ENCODE data around the gene ATP11A. TPM values are rescaled to one million over a fixed set of nuclear protein-coding genes. Genes with fewer than 3 reads are reported as not detected.

ATP11A gene
- total and polyA plus RNA-seq, 2 donors (not counting 3 experiments of a cell fraction or from before 2014, with no cell fraction given) = 16.5 to 88.1 TPM

DNA sequence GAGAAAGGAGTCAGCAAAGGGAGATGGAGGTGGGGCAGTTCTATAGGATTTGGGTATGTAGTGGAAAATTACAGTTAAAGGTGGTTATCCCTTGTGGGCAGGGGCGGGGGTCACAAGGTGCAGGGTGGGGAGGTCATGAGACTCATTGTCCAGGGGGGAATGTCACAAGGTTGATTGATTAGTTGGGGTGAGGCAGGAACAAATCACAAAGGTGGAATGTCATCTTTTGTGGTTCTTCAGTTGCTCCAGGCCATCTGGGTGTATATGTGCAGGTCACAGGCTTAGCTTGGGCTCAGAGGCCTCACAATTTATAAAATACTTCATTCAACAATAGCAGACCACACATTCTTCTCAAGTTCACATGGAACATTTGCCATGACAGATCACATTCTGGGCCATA lies 109.6 kb downstream of the ATP11A start:
- FAIRE-seq = peak; percentile 37

More for the DNA sequence above, 109.6 kb downstream of the ATP11A start:
- H3K27ac ChIP-seq (ENCODE audit: insufficient read depth, low read depth, low read length) = no peak overlapping the region
- H3K27me3 ChIP-seq (ENCODE audit: control insufficient read depth in 2 of 2, insufficient read depth in 2 of 2, low read length in 2 of 2) = no peaks in the 10 kb centered on the region
- H3K36me3 ChIP-seq (ENCODE audit: control insufficient read depth in 2 of 2, extremely low read depth in 1 of 2, insufficient read depth in 2 of 2, low read length in 2 of 2) = no peaks in the 10 kb centered on the region
- intact Hi-C loops (cut with micrococcal nuclease) = no loop called here
- ChIA-PET POLR2A (no interaction called here), CTCF (no interaction called here)
- no TSS peak for BruUV-seq (replicated peaks)
- no peak overlapping the region for H2AFZ ChIP-seq (ENCODE audit: low read depth, low read length)
- TF ChIP-seq EZH2 (IDR thresholded peaks at IDR 0.05; ENCODE audit: borderline replicate concordance, low read depth, low read length, severe bottlenecking) (no peak), POLR2AphosphoS5 (IDR thresholded peaks at IDR 0.05; ENCODE audit: insufficient read depth, low read depth, low read length) (no peak), JUN (IDR thresholded peaks at IDR 0.05; ENCODE audit: borderline replicate concordance, insufficient read depth, insufficient read length, low read depth) (no peak), MYC (IDR thresholded peaks at IDR 0.05; ENCODE audit: low read depth, low read length) (no peak), FOS (IDR thresholded peaks at IDR 0.05; ENCODE audit: borderline replicate concordance, insufficient read depth, low read length) (no peak), GATA2 (IDR thresholded peaks at IDR 0.05; ENCODE audit: insufficient read depth, insufficient read length, low read depth, low read length) (no peak), POLR2A (IDR thresholded peaks at IDR 0.05; ENCODE audit: low read depth, low read length) (no peak)
- TF ChIP-seq, protein P1, sequence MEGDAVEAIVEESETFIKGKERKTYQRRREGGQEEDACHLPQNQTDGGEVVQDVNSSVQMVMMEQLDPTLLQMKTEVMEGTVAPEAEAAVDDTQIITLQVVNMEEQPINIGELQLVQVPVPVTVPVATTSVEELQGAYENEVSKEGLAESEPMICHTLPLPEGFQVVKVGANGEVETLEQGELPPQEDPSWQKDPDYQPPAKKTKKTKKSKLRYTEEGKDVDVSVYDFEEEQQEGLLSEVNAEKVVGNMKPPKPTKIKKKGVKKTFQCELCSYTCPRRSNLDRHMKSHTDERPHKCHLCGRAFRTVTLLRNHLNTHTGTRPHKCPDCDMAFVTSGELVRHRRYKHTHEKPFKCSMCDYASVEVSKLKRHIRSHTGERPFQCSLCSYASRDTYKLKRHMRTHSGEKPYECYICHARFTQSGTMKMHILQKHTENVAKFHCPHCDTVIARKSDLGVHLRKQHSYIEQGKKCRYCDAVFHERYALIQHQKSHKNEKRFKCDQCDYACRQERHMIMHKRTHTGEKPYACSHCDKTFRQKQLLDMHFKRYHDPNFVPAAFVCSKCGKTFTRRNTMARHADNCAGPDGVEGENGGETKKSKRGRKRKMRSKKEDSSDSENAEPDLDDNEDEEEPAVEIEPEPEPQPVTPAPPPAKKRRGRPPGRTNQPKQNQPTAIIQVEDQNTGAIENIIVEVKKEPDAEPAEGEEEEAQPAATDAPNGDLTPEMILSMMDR (IDR thresholded peaks at IDR 0.05; ENCODE audit: extremely low read depth in 1 of 2, insufficient read depth in 1 of 2, low read depth in 1 of 2, low read length in 2 of 2) = no peak
- TF ChIP-seq, protein P2, sequence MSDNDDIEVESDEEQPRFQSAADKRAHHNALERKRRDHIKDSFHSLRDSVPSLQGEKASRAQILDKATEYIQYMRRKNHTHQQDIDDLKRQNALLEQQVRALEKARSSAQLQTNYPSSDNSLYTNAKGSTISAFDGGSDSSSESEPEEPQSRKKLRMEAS (IDR thresholded peaks at IDR 0.05; ENCODE audit: insufficient read depth, insufficient read length) = no peak
- dilution Hi-C loops (cut with MboI; ENCODE audit: extremely low pct_ligation_motif_present, low sequenced_read_pairs) = no loop called here
- DNase-seq (ENCODE audit: low read depth, low spot score) = no peak
- no peak overlapping the region for H3K4me3 ChIP-seq (replicated peaks in 1 of 3; ENCODE audit: insufficient read depth in 1 of 3, low read depth in 1 of 3, low read length in 3 of 3)
- H3K9me1 ChIP-seq (replicated peaks; ENCODE audit: control insufficient read depth, extremely low read depth, insufficient read depth, low read length) = no peaks in the 10 kb centered on the region
- no peak overlapping the region for H3K4me2 ChIP-seq (ENCODE audit: insufficient read depth, low read length)
- no peaks in the 10 kb centered on the region for H3K9me3 ChIP-seq (replicated peaks; ENCODE audit: control insufficient read depth, insufficient read depth, low read length)
- H4K20me1 ChIP-seq (replicated peaks; ENCODE audit: control insufficient read depth, extremely low read depth, insufficient read depth, low read length) = no peaks in the 10 kb centered on the region
- no peaks in the 10 kb centered on the region for H3K79me2 ChIP-seq (ENCODE audit: control insufficient read depth, insufficient read depth, low read length)
- no peaks in the 10 kb centered on the region for H3K4me1 ChIP-seq (ENCODE audit: control insufficient read depth, extremely low read depth, insufficient read depth, low read length)
- H3K9ac ChIP-seq (replicated peaks; ENCODE audit: extremely low read depth, insufficient read depth, low read length) = no peak overlapping the region

Measured in endothelial cell of umbilical vein (primary cell).